Epithelial cell of umbilical artery (primary cell): ENCODE data around the gene F13B. TPM values are rescaled to one million over a fixed set of nuclear protein-coding genes. Genes with fewer than 3 reads are reported as not detected.

Experiments
- total RNA-seq: library from RNA; depleted of rRNA; stranded (reverse); fragments of >200 nt; gene quantifications from 2 replicates; pipeline ENCODE4 v1.2.3, GENCODE V29; 2014

The F13B gene, protein sequence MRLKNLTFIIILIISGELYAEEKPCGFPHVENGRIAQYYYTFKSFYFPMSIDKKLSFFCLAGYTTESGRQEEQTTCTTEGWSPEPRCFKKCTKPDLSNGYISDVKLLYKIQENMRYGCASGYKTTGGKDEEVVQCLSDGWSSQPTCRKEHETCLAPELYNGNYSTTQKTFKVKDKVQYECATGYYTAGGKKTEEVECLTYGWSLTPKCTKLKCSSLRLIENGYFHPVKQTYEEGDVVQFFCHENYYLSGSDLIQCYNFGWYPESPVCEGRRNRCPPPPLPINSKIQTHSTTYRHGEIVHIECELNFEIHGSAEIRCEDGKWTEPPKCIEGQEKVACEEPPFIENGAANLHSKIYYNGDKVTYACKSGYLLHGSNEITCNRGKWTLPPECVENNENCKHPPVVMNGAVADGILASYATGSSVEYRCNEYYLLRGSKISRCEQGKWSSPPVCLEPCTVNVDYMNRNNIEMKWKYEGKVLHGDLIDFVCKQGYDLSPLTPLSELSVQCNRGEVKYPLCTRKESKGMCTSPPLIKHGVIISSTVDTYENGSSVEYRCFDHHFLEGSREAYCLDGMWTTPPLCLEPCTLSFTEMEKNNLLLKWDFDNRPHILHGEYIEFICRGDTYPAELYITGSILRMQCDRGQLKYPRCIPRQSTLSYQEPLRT
- total RNA-seq, result not detected in 2 replicates

DNA sequence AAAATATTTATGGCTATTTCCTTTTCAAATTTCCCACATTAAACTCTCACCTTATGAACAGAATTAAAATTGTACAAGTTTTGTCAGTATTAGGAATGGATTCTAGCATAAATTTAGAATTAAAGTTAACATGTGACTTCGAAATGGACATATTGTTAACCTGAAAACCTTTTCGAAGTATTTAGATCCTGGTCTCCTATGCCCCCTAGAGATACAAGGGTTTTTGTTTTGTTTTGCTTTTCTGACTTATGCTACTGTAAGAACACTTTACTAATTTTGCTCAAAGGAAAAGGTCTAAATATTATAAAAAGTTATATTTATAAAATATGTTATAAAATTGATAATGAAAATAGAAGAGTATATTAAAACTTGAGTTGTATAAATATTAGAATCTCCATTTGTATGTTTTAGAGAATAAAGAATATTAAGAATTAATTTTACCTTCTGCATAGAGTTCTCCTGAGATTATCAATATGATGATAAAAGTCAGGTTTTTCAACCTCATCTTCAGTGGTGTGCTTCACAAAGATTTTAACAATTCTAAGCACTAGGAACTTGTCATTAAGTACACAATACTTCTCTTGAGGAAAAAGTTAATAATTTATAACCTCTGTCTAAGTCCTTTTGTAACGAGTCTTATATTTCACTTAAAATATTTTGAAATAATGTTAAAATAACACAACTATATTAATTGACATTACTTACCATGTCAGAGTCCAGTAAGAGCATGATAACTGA is at the start of gene F13B:
TSS of gene F13B (minus strand) at position 542 of the 738 bp plus-strand sequence. CDS start at position 505, 37 bp downstream.

Other genes starting within 250 kb of the F13B start
- not detected in 2 replicates for gene CFHR1, start 247.5 kb downstream of the F13B start, total RNA-seq
- gene CFHR4, start 179.2 kb downstream of the F13B start, total RNA-seq, result not detected in 2 replicates
- gene CFHR2, start 123.5 kb downstream of the F13B start, total RNA-seq, result not detected in 2 replicates
- not detected in 2 replicates for gene CFHR5, start 89.7 kb downstream of the F13B start, total RNA-seq
- 33.1 and 40.6 TPM in 2 replicates for gene ASPM, start 79.4 kb upstream of the F13B start, total RNA-seq
- gene ZBTB41, start 134.0 kb upstream of the F13B start, total RNA-seq, result 4.9 and 11.6 TPM in 2 replicates
- not detected in 2 replicates for gene CRB1, start 201.0 kb upstream of the F13B start, total RNA-seq